Activated T-helper 1 cell treated with Interleukin-2 at 50 U/mL for 16 hours (primary cell): ENCODE measurements around the gene TBC1D22A.

ENCODE experiments used
- DNase-seq: peaks from one replicate; pipeline ENCODE4 v3.0.0-alpha.2; 2020; ENCODE audit warnings: low read depth

Gene TBC1D22A

DNA sequence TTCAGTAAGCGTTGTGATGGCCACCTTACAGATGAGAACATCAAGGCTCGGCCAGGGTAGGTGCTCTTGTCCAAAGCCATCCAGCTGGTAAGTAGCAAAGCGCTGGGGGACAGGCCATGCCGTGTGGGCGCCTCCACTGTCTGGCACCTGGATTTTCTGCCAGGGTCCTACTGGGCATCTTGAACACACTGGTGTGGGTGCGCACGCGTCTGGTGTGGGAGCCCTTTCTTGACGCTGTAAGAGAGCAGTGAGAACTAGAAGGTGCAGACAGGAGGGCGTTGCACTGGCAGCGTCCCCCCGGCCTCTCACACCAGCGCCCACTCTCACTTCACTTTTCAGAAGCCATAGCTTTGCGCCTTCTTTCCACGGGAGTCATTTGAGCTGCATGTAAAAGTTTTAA lies 296.6 kb downstream of the TBC1D22A start:
- no peak for DNase-seq

DNA sequence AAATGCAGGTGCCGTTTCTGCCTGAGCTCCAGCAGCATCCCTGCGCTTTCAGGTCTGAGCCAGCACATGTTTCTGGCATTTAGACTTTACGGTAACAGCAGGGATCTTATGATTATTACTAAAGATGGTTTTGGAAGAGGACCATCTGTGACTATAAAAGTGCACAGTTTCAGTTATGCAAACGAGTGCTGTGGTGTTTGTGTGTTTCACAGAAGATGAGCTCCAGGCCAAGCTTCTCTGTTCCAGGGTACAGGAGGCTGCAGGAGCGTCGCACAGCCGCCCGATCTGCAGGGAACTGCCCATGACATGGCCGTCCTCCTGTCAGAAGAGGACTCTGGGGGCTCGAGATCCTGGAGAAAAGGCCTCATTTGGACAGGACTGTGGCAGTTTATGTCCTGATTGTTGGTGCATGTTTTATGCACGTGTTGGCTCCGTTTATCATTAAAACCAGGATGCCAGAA lies 297.3 kb downstream of the TBC1D22A start:
- DNase-seq, result no peak

DNA sequence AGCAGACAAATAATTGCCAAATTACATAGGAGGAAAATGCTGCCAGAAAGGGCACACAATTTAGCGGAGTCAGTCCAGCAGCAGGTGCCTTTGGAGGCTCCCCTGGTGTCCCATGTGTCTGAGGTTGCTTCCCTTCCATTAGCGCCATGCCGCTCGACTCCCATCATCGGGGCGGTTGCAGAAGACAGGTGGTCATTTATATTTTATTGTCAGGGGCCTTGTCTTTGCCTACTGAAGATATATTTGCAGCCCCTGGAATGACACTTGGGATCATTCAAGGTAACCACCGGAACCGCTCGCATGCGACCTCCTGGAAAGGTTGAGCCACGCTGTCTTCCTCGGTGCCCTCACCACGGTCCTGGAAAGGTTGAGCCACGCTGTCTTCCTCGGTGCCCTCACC lies 298.3 kb downstream of the TBC1D22A start:
- no peak for DNase-seq

DNA sequence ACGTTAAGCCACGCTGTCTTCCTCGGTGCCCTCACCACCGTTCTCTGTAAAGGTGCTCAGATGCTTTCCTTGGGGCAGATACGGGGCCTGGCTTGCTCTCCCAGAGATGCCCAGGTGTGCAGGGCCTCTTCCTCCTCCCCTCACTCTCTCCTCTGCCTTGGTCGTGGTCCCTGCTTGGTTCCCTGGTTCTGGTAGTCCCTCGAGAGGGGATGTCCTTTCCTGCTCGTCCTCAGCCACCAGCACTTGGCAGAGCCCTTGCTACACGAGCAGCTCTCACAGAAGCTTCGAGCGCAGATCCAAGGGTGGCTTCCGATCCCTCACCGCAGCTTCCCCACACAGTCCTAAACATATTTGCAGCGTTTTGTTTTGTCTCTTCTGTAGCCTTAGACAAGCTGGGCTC lies 298.8 kb downstream of the TBC1D22A start:
- DNase-seq, result no peak

DNA sequence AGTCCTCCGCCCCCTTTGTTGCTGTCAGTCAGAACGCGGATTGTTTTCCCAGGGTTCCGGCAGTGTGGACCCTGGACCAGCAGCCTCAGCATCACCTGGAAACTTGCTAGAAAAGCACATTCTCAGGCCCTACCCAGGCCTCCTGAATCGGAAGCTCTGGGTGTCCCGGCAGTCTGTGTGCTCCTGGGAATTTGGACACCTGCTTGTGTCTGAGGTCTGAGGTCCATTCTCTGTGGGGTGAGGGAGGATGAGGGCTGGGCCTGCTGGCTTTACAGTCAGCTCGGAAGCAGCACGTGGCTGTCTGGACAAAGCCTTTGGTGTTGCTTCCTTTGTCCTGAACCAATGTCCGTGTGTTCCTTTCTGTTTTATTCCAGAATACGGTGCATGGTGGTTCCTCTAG lies 299.7 kb downstream of the TBC1D22A start:
- no peak for DNase-seq

DNA sequence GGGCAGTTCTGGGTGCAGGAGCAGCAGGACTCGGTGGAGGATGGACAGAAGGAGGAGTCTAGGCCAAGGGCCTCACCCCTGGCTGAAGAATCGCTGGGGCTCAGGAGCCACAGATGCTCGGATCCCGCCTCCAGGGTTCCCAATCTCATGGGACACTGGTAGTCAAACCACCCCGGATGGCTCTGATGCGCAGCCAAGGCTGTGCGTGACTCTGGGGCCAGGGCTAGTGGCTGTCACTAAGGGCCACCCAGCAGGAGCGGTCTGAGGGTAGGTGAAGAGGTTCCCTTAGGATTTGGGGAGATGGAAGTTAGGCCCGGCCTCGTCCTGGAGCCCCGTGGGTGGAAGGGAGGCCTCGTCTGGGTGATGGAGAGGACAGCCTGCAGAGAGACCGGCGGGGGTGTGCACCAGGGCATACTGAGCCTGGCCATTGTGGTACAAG lies 300.6 kb downstream of the TBC1D22A start:
- no peak for DNase-seq

DNA sequence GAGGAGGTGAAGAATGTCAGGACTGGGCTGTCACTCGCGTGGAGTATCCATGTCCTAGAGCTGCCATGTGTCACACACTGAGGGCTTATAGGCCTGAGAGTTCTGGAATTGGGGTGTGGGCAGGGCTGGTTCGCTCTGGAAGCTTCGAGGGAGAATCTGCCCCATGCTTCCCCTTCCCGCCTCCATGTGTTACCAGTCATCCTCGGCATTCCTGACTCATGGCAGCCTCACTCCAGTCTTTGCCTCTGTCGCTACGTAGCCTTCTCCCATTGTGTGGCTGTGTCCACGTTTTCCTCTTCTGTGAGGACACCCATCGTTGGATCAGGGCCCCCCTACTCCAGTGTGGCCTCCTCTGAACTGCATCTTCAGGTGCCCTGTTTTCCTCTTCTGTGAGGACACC lies 301.2 kb downstream of the TBC1D22A start:
- no peak for DNase-seq

DNA sequence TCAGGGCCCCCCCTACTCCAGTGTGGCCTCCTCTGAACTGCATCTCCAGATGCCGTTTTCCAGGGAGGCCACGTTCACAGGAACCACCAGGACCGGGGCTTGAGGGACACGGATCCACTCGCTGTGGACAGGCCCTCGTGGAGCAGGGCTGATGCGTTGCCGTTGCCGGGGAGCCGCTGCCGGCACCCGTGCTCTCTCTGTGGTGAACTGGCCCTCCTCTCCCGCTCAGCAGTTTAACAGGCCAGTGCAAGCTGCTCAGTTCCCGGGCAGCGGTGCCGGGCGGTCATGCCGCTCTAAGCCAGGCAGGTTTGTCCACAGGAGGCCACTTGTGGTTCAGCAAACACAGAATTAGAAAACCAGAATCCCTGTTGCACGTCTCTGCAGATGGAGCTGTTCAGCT lies 301.6 kb downstream of the TBC1D22A start:
- no peak for DNase-seq

DNA sequence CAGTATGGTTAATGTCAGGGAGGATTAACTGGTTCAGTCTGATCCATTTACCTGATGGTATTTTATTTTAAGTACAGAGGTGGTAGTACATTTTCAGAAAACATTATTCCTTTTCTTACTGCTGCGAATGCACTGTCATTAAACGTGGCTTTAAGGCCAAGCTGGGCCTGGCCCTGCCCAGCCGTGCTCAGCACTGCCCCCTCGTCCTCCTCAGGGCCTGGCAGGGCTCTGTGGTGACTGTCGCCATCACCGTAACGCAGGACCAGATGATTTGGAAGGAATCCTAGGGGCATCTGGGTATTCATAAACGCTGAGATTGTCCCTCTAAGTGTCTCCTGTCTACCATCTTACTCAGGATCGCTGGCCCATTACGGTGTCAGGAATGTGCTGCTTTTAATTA lies 302.0 kb downstream of the TBC1D22A start:
- DNase-seq, result no peak

DNA sequence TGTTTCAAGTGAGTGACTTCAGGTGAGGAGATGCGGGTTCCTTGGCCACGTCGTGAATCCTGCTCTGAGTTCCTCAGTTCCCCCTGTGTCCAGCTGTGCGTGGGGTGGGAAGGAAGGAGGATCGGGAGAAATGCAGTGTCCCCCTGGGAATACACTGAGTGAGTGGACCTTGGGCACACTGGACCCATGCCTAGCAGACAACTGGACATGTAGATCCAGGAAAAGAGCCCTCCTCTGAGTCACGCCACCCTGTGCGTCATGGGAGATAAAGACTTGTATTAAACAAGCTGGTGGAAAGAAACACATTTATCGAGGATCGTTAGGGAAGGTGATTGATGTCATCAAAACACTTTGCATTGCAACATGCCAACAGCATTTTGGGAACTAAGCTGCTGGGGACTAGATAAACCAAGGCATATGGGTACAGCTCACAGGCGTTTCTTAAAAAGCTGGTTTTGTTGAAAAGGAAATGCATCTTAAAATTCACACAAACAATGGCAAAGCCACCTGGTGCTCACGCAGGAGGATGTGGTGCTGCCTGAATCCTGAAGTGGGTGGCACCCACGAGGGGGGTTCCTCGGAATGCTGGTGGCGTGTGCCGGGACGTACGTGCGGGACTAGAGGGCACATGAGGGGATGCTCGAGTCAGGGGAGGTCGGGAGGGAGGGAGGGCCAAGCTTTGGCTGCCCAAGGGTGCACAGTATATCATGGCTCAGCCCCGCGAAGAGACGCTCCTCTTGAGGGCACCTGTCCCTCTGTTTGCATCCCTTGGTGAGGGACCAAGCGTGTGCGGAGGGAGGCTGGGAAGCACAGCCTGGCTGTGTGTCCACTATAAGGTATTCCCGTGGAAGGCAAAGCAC lies 303.5 kb downstream of the TBC1D22A start:
- DNase-seq, result no peak

DNA sequence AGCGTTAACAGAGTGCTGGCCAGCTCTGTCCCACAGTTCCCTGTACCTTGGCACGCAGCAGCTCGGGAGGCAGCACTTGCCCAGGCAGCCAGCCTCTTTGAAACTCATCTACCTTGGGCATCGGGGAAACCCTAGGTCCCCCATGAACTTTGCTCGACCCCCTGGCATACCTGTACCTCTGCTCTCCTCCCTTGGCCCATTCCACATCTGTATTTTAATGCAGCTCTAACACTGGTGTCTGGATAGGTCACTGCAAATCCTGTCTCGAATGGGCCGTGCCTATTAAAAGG lies 304.1 kb downstream of the TBC1D22A start:
- no peak for DNase-seq

DNA sequence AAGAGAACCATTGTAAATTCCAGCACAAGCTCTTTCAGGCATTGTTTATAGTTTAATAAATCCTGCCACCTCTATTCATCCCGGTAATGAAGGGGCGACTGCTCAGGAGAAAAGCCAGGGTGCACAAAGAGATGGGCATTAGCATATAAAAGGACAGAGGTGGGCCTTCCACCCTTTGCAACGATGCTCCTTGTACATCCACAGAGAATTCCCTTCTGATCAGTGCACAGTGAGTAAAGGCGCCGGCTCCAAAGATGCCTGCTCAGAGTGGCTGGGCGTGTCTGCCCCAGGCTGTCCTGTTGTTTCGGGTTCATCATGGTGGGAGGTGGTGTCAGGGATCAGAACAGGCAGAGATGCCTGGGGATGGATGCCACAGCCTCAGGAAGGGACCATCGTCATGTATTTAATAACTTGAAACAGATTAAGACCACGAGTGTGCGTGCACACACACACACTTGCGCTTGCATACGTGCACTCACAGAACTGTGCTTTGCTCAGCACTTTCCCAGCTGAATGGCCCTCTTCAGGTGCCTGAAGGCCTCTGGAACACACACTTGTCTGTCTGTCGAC lies 305.0 kb downstream of the TBC1D22A start:
- DNase-seq, result no peak

DNA sequence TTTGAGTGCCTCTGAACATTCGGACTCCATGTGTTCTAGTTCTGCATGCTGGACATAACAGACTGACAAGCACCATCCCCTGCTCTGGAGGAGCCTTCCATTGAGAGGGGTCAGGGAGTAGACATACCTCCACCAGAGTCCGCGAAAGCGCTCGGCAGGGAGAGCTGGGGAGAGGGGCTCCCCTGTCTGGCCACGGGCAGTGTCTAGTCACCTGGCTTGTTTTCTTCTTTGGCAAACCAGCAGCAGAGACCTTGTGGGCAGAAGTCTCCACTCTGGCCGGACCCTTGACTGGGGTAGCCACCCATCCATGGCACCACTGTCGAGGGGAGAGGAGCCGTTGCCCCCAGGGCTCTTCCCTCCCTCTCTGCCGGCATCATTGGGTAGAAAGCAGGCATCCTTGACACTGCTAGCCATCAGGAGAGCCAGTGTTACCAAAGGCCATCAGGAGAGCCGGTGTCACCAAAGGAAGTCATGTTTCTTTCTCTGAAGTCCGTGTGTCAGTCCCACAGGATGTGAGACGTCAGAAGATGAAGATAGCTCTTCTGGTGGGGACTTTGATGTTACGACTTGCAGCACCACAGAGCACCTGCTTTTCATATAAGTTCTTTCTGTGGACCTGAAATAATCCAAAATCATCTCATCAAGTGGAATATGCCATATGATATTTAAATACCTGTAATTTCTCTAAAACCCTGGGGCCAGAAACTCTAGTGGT lies 305.6 kb downstream of the TBC1D22A start:
- DNase-seq, result no peak

DNA sequence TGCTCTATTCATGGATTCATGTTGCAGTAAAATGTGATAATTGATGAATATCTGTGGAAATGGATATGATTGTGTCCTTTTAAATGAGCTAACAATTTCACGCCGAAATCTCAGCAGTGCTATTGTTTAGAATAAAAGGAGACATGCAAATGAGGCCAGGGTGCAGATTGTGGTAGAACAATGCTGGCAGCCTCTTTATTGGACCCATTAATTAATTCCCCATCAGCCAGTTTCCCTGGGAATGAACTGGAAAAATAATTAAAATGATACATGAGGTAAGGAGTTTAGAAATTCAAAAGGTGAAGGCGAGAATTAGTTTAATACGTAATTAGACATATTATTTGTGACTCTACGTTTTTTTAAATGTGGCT lies 306.2 kb downstream of the TBC1D22A start:
- DNase-seq, result no peak

DNA sequence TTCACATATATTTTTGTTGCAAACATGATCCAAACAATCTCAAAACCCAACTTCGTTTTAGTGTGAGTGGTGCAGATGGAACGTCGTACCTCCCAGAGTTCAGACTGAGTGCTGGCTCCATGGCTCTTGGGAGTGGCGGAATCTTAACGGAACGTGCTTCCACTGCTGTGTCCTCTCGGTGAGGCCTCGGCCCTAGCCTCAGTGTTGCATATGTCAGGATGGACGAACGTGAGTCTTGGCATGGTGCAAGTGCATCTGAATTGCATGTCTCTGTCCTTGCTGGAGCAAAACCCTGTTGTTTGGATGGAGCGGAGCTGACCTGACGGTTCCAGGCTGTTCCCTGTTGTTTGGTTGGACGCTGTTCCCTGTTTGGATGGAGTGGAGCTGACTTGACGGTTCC lies 306.8 kb downstream of the TBC1D22A start:
- no peak for DNase-seq

DNA sequence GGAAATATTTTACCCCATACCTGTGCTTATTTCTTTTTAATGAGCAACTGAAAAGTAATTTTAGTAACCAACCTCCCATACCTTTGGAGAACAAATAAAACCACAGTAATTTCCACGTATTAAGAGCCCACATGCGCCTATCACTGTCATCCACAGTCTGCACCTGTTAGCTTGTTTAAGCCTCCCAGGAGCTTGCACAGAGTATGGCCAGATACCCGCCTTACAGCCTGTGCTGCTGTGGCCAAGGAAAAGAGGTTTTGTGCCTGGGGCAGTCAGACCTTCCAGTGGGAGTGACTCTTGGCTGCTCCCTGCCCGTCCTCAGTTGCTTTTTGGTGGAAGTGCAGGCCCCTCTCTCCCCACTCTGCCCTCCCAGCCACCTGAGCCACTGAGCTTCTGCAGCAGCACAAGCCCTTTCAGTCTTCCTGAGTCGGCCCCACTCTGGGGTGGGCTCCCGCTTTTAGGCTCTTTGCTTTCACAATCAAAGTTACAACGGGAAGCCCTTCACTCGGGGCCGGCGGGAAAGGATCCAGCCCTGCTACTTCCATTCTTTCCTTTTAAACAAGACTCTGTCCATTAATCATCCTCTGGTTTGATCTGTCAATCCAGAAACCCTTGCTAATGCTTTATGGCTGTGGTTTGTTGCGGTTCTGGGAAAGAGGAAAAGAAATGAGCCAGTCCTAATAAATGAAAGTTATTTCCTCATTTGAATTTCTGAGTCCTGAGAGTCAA lies 308.8 kb downstream of the TBC1D22A start:
- no peak for DNase-seq

DNA sequence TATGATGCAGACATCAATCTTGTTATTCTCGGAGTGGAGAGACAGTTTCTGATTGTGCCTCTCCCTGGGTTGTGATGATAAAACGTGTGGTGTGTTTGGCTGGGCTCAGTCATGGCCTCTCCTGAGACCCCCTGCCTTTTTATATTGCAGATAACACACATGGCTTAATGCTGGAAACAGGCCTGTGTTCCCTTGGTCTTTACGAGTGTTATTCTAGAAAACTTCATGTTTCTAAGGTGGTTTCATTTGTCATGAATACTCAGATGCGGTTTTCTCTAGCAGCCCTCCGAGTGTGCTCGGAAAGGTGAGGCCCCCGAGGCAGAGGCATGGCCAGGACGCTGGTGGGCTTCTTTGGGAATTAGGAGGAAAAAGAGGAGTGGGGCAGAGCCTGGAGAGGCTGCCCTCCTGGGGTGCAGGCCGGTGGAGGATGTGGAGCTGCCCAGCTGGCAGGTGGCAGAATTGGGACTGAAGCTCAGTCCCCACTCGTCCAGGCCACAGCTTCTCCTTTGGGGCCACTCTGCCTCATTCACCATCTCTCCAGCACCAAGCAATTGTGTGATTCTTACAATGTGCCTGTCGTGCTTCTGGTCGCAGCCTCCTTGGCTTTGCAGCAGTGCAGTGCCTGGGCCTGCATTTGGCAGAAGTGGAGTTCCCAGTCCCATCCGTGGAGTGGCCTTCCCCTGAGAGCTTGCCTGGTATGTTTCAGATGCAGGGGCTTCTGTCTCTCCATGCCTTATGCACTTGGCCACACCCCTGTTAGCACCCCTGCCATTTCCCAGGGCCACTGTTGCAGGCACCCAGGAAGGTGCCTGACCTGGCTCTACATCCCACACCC lies 309.6 kb downstream of the TBC1D22A start:
- DNase-seq, result no peak

DNA sequence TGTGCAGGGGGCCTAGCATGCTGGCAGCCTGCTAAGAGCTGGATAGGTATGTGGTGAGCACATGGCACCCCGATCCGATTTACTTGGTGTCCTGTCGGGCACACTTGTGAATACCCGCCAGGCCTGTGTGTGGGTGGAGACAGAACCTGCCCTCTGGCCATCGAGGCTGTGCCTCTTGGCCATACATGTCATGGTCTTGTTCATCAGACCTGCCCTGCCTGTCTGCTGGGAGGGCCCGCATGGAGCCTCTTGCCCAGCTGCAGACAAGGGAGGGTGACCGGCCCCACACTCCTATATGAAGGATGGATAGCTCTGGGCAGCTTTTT lies 310.2 kb downstream of the TBC1D22A start:
- DNase-seq, result no peak

DNA sequence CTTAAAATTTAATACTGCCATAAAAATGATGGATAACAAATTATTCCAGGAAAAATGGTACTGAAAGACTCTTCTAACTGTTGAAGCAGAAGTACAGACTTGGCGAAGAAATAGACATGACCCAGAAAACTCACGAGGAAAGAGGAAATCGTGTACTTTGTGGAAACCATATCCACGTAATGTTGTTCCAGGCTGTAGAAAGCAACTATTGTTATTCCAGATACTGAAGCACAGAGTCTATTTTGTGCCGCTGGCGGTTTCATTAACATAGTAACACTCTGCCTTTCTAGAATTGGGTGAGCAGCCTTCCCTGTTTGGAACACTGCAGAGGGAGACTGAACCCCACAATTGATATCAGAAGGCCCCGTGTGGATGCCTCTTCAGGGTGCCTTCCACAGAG lies 310.6 kb downstream of the TBC1D22A start:
- no peak for DNase-seq

DNA sequence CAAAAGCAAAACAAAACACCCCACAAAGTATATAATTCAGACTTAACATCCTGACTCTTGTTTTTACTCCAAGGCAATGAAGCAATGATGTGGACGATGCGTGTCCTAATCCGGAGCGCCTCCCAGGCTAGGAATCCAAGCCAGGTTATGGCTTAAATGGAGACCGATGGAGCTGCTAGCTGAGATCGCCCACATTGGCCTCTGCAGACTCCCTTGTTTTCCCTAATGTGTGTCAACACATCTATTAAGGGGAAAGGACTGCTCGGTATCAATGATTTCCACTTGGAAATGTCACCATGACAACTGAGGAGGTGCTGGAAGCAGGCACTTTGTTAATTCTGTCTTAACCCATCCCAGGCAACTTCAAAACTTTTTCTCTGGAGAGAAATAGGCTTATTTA lies 311.7 kb downstream of the TBC1D22A start:
- DNase-seq, result no peak

DNA sequence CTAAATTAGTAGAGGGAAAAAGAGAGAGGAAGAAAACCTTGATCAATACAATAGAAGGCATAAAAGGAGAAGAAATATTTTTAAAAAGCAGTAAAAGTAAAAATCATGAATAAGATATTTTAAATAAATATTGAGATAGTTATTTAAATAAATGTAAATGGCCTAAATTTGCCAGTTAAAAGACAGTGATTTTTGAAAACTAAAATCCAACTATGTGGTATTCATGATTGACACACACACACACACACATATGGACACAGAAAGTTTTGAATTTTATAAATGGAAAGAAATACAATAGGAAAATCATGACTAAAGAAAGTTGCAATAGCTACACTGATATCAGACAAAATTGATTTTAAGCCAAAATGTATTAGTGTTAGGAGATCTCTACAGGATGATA lies 313.1 kb downstream of the TBC1D22A start:
- no peak for DNase-seq

DNA sequence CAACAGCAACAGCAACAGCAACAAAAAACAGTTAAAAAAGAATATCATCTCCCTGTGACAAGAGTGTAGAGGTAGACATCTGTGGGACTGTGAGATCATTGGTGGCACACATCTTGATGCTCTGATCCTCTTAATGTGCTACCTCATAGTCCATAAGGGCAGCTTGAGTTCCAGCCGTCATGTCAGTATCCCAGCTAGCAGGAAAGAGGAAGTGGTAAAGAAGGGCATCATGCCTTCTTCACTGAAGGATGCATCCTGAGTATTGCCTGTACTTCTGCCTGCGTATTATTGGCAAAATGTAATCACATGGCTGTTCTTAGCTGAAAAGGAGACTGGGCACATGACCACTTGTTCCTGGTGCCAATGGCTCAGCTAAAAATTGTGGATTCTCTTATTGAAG lies 314.3 kb downstream of the TBC1D22A start:
- no peak for DNase-seq
